CD4-positive, alpha-beta memory T cell (primary cell): ENCODE data around the gene PALM2AKAP2. TPM values are rescaled to one million over a fixed set of nuclear protein-coding genes. Genes with fewer than 3 reads are reported as not detected.

Experiments
- CTCF ChIA-PET: fragments of 350-600 bp; sonication (Branson Sonifier 250); formaldehyde crosslinking; loops from one replicate; lab custom pipeline; 2021; ENCODE audit warnings: inconsistent platforms; ENCODE audit not compliant: partially characterized antibody; lab: Charles Lee
- POLR2A ChIA-PET: fragments of 350-600 bp; sonication (Branson Sonifier 250); formaldehyde crosslinking; loops from one replicate; lab custom pipeline; 2021; ENCODE audit not compliant: partially characterized antibody; lab: Charles Lee
- DNase-seq, 5 donors: peaks; one replicate each; pipeline versions ENCODE4 v3.0.0 to v3.0.0-alpha.2; 2020 to 2022; ENCODE audit warnings: mixed read lengths in 1 of 5
- H3K27ac ChIP-seq: one replicate; pipeline ENCODE4 v1.7.0; 2013; ENCODE audit warnings: low read depth, low read length
- H3K27me3 ChIP-seq: 2 replicates; pipeline ENCODE4 v1.7.0; 2013; ENCODE audit warnings: mild to moderate bottlenecking, low read length, moderate library complexity; ENCODE audit not compliant: insufficient read depth
- H3K36me3 ChIP-seq: 2 replicates; pipeline ENCODE4 v1.7.0; 2013; ENCODE audit warnings: mild to moderate bottlenecking, low read length, moderate library complexity; ENCODE audit not compliant: insufficient read depth
- H3K4me1 ChIP-seq: 2 replicates; pipeline ENCODE4 v1.7.0; 2013; ENCODE audit warnings: mild to moderate bottlenecking, low read length, moderate library complexity; ENCODE audit not compliant: insufficient read depth
- H3K4me3 ChIP-seq, 2 donors: one replicate each; pipeline ENCODE4 v1.7.0; 2013; ENCODE audit warnings: low read length in 2 of 2, mild to moderate bottlenecking in 1 of 2
- H3K9me3 ChIP-seq, 2 donors: one replicate each; pipeline ENCODE4 v1.7.0; 2013; ENCODE audit warnings: low read length in 2 of 2, control low read depth in 1 of 2; ENCODE audit not compliant: control insufficient read depth in 1 of 2
- H3K27ac Mint-ChIP-seq, 7 donors: one replicate each; pipeline ENCODE4 v1.8.0; 2020 to 2021; ENCODE audit warnings: mixed read lengths in 7 of 7, mild to moderate bottlenecking in 6 of 7, inconsistent platforms in 3 of 7, moderate library complexity in 3 of 7
- H3K27me3 Mint-ChIP-seq, 2 donors: one replicate each; pipeline ENCODE4 v1.8.0; 2020 to 2021; ENCODE audit warnings: mixed read lengths in 2 of 2
- H3K36me3 Mint-ChIP-seq, 2 donors: one replicate each; pipeline ENCODE4 v1.8.0; 2020 to 2021; ENCODE audit warnings: mixed read lengths in 2 of 2, inconsistent platforms in 1 of 2, mild to moderate bottlenecking in 1 of 2
- H3K4me1 Mint-ChIP-seq, 4 donors: one replicate each; pipeline ENCODE4 v1.8.0; 2020 to 2021; ENCODE audit warnings: mixed read lengths in 4 of 4, mild to moderate bottlenecking in 1 of 4
- H3K4me3 Mint-ChIP-seq, 8 donors: one replicate each; pipeline ENCODE4 v1.8.0; 2020 to 2021; ENCODE audit warnings: mixed read lengths in 8 of 8, mild to moderate bottlenecking in 7 of 8, moderate library complexity in 6 of 8, inconsistent platforms in 3 of 8
- H3K9me3 Mint-ChIP-seq, 8 donors: one replicate each; pipeline ENCODE4 v1.8.0; 2020 to 2021; ENCODE audit warnings: mixed read lengths in 8 of 8, mild to moderate bottlenecking in 5 of 8, inconsistent platforms in 3 of 8, moderate library complexity in 1 of 8
- intact Hi-C: fragments of 100-400 bp; cut with micrococcal nuclease; formaldehyde crosslinking; loops from one replicate; pipeline ENCODE4 v1.15.1; 2023
- polyA plus RNA-seq, 2 donors: library from polyadenylated mRNA; unstranded; fragments of 300-500 nt; fragmentation: Illumina TruSeq; gene quantifications; one replicate each; pipeline ENCODE4 v1.2.3, GENCODE V29; 2021
- total RNA-seq, 2 experiments: library from RNA; stranded (reverse); gene quantifications; one replicate each; pipeline ENCODE4 v1.2.3, GENCODE V29; 2021

Gene PALM2AKAP2
- total and polyA plus RNA-seq, 4 experiments from 2014 or later: not detected

DNA sequence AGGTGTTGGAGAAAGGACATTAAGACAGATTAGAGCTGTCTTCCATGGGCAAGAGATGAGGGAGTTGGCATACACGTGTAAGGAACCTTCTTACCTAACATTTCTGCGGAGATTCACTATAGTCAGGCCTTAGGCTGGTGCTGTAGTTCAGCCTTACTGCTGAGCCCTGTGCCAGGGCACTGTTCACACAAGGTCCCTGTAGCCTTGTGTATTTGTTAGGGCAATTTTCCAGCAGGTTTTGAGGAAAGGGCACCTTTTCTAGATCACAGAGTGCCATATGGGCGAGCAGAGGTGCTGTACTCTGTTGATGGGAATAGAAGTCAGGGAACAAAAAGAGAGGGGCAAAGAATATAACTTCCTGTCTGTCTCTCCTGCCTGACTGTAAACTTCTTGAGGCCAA is 15.6 kb downstream of the PALM2AKAP2 start:
- POLR2A ChIA-PET: no interaction called here
- H3K9me3 Mint-ChIP-seq: peaks cover 0 to 2% (median 0%) of the 10 kb centered on the region in 8 donors
- Histone ChIP-seq H3K27me3 (no peaks in the 10 kb centered on the region), H3K9me3 (no peaks in the 10 kb centered on the region), H3K4me1 (no peaks in the 10 kb centered on the region), H3K27ac (no peak overlapping the region), H3K4me3 (no peak overlapping the region), H3K36me3 (no peaks in the 10 kb centered on the region)
- H3K4me3 Mint-ChIP-seq: no peak overlapping the region
- no peak overlapping the region for H3K27ac Mint-ChIP-seq
- intact Hi-C loops: no loop called here
- no peaks in the 10 kb centered on the region for H3K36me3 Mint-ChIP-seq
- DNase-seq: no peak
- no peaks in the 10 kb centered on the region for H3K4me1 Mint-ChIP-seq
- H3K27me3 Mint-ChIP-seq: peaks cover 2 to 5% of the 10 kb centered on the region in 2 donors
- CTCF ChIA-PET: no interaction called here

DNA sequence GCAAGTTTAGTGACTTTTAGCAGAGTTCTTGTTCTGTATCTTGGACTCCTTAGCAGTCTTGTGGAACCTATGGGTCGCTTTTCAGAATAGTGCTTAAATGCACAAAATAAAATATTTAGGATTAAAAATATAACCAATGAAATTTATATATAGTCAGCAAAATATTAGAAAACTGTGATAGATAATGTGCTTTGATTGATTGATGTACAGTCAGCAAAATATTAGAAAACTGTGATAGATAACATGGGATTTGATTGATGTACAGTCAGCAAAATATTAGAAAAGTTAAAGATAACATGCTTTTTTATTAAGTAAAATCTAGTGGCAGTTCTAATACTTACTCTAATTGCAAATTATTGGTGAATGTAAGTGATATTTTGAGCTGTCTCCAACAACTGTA is 16.1 kb downstream of the PALM2AKAP2 start:
- POLR2A ChIA-PET: no interaction called here
- Mint-ChIP-seq H3K36me3 (no peaks in the 10 kb centered on the region), H3K9me3 (peaks cover 0 to 2% (median 0%) of the 10 kb centered on the region in 8 donors), H3K27me3 (peaks cover 2 to 5% of the 10 kb centered on the region in 2 donors), H3K27ac (no peak overlapping the region), H3K4me1 (no peaks in the 10 kb centered on the region), H3K4me3 (no peak overlapping the region)
- no peak for DNase-seq
- Histone ChIP-seq H3K9me3 (no peaks in the 10 kb centered on the region), H3K27ac (no peak overlapping the region), H3K4me3 (no peak overlapping the region), H3K36me3 (no peaks in the 10 kb centered on the region), H3K27me3 (no peaks in the 10 kb centered on the region), H3K4me1 (no peaks in the 10 kb centered on the region)
- intact Hi-C loops: no loop called here
- CTCF ChIA-PET: no interaction called here

DNA sequence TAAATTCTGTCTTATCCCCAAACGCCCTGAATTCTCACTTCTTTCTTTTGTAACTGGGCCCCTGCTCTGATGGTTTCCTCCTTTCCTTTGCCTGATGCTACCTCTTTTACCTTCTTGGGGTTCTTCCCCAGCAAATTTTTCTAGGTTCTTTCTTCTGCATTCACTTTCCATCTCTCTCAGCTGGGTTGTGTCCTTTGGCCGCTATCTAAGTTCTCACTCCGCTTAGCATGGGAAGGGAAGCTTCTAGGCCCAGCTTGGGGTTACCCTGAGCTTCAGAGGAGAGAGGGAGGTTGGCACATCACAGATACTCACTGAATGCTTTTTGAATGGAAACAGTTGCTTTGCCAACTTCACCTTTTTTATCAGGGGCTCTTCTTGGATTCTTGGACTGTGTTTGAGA is 17.0 kb downstream of the PALM2AKAP2 start:
- H3K36me3 Mint-ChIP-seq: no peaks in the 10 kb centered on the region
- H3K9me3 Mint-ChIP-seq: peaks cover 0 to 2% (median 0%) of the 10 kb centered on the region in 8 donors
- intact Hi-C loops: no loop called here
- peaks cover 2 to 5% of the 10 kb centered on the region in 2 donors for H3K27me3 Mint-ChIP-seq
- DNase-seq: no peak
- no peaks in the 10 kb centered on the region for H3K4me1 Mint-ChIP-seq
- Histone ChIP-seq H3K27me3 (no peaks in the 10 kb centered on the region), H3K27ac (no peak overlapping the region), H3K4me3 (no peak overlapping the region), H3K36me3 (no peaks in the 10 kb centered on the region), H3K9me3 (no peaks in the 10 kb centered on the region), H3K4me1 (no peaks in the 10 kb centered on the region)
- H3K27ac Mint-ChIP-seq: no peak overlapping the region
- no peak overlapping the region for H3K4me3 Mint-ChIP-seq
- ChIA-PET POLR2A (no interaction called here), CTCF (no interaction called here)

DNA sequence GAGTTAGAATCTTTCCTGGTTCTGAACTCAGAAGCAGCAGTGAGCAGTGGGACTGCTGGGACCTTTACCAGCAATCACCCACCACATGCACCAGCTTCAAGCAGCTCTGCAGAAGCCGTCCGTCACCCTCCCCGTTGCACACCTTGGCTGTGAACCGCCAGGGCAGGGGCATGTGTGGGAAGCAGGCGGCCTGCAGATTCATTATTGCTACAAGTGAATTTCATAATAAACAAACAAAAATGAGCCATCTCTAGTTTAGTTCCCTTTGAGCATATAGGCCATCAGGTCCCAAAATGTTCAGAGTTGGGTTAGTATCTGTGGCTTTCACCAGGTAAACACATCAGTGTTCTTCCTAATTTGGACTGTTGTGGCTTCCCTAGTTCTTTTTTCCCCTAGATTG is 17.5 kb downstream of the PALM2AKAP2 start:
- H3K4me3 ChIP-seq: no peak overlapping the region
- peaks cover 0 to 2% (median 0%) of the 10 kb centered on the region in 8 donors for H3K9me3 Mint-ChIP-seq
- H3K36me3 Mint-ChIP-seq: no peaks in the 10 kb centered on the region
- CTCF ChIA-PET: no interaction called here
- no peaks in the 10 kb centered on the region for H3K36me3 ChIP-seq
- H3K27me3 Mint-ChIP-seq: peaks cover 2 to 5% of the 10 kb centered on the region in 2 donors
- no peaks in the 10 kb centered on the region for H3K27me3 ChIP-seq
- no peaks in the 10 kb centered on the region for H3K9me3 ChIP-seq
- H3K4me3 Mint-ChIP-seq: no peak overlapping the region
- intact Hi-C loops: no loop called here
- H3K4me1 ChIP-seq: no peaks in the 10 kb centered on the region
- DNase-seq: no peak
- no peaks in the 10 kb centered on the region for H3K4me1 Mint-ChIP-seq
- H3K27ac Mint-ChIP-seq: no peak overlapping the region
- POLR2A ChIA-PET: no interaction called here
- no peak overlapping the region for H3K27ac ChIP-seq

DNA sequence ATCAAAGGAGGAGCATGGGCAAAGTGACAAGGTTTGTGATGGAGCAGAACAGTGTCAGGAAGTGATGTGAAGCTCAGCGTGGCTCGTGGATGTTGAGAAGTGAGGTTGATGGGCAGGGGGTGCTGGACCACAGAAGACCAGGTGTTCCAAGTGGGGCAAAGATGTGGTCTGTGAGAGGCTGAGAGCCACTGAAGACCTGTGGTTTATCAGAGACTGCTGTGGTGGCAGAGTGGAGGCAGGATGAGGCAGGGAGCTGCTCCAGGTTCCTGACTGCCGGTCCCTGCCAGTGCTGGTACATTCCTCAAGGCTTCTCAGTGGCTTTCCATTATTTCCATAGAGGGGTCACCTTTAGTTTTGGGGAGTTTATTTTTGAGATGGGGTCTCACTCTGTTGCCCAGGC is 19.1 kb downstream of the PALM2AKAP2 start:
- H3K27ac ChIP-seq: no peak overlapping the region
- H3K36me3 ChIP-seq: no peaks in the 10 kb centered on the region
- peaks cover 0 to 2% (median 0%) of the 10 kb centered on the region in 8 donors for H3K9me3 Mint-ChIP-seq
- H3K4me1 ChIP-seq: no peaks in the 10 kb centered on the region
- no peaks in the 10 kb centered on the region for H3K27me3 ChIP-seq
- ChIA-PET CTCF (interaction anchor here (1.1 kb wide), 1 partner anchor 18 kb away, joined by 3 read pairs; no protein-coding TSS in a partner anchor), POLR2A (no interaction called here)
- no peak overlapping the region for H3K4me3 ChIP-seq
- no peak overlapping the region for H3K27ac Mint-ChIP-seq
- H3K27me3 Mint-ChIP-seq: peaks cover 0 to 2% of the 10 kb centered on the region in 2 donors
- intact Hi-C loops: no loop called here
- no peak overlapping the region for H3K4me3 Mint-ChIP-seq
- no peaks in the 10 kb centered on the region for H3K4me1 Mint-ChIP-seq
- H3K9me3 ChIP-seq: no peaks in the 10 kb centered on the region
- no peak for DNase-seq
- H3K36me3 Mint-ChIP-seq: no peaks in the 10 kb centered on the region

DNA sequence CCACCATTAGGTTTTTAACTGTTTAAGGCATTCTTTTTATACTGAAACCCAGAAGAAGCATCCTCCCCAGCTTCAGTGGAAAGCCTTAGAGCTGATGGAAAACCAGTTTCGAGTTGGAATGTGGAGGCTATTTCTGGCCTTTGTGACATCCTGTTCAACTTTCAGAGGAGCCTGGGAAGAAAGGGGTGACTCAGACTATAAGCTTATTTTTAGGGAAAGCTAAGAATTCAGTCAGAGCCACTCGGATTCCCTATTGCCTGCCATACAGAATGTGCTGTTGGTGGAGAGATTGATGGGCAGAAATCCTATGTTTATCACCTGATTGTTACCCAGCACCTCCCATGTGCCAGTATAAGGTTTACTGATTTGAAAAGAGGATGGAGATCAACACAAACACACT is 19.8 kb downstream of the PALM2AKAP2 start:
- Histone ChIP-seq H3K36me3 (no peaks in the 10 kb centered on the region), H3K27me3 (no peaks in the 10 kb centered on the region), H3K4me1 (no peaks in the 10 kb centered on the region), H3K9me3 (no peaks in the 10 kb centered on the region), H3K4me3 (no peak overlapping the region), H3K27ac (no peak overlapping the region)
- DNase-seq: no peak
- Mint-ChIP-seq H3K27me3 (peaks cover 0 to 2% of the 10 kb centered on the region in 2 donors), H3K4me1 (no peaks in the 10 kb centered on the region), H3K4me3 (no peak overlapping the region), H3K36me3 (no peaks in the 10 kb centered on the region), H3K27ac (no peak overlapping the region), H3K9me3 (peaks cover 0 to 2% (median 0%) of the 10 kb centered on the region in 8 donors)
- CTCF ChIA-PET: interaction anchor here (1.1 kb wide), 1 partner anchor 18 kb away, joined by 3 read pairs; no protein-coding TSS in a partner anchor
- POLR2A ChIA-PET: no interaction called here
- intact Hi-C loops: no loop called here

DNA sequence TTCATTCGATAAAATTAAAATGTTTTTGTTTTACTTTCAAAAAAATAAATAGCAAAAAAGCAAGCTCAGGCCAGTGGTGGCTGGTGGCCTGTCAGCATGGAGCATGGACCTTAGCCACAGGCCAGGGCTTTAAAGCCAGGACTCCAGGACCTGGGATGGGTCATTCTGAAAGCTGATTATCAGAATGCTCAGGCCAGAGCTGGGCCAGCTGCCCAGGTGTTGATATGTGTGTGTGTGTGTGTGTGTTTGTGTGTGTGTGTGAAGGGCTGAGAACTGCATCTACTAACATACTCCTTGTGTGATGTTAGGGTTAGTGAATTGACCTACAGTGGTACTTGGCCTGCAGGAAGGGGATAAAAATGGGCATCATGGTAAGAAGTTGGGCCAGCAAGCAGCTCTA is 21.5 kb downstream of the PALM2AKAP2 start:
- CTCF ChIA-PET: no interaction called here
- H3K9me3 ChIP-seq: no peaks in the 10 kb centered on the region
- intact Hi-C loops: no loop called here

DNA sequence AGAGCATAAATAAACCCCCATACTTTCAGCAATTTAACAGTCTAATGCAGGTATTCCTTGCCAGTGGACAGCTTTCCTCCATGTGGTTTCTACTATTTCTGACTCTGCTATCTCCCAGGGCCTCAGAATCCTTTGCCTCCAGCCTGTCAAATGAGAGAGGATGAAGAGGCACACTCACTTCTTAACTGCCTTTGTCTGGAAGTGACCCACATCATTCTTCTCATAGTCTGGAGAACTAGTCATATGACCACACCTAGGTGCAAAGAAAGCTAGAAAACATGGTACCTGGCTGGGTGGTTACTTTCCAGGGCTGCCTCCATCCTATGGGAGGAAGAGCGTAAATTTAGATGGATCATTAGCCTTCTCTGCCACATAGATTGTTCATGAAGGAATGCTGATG is 22.5 kb downstream of the PALM2AKAP2 start:
- no peaks in the 10 kb centered on the region for H3K27me3 ChIP-seq
- Mint-ChIP-seq H3K4me1 (no peaks in the 10 kb centered on the region), H3K36me3 (no peaks in the 10 kb centered on the region), H3K27ac (no peak overlapping the region), H3K4me3 (no peak overlapping the region), H3K27me3 (peaks cover 2% of the 10 kb centered on the region in 2 donors), H3K9me3 (peaks cover 0 to 8% (median 1%) of the 10 kb centered on the region in 8 donors)
- ChIA-PET CTCF (no interaction called here), POLR2A (no interaction called here)
- intact Hi-C loops: no loop called here
- no peak overlapping the region for H3K4me3 ChIP-seq
- H3K36me3 ChIP-seq: no peaks in the 10 kb centered on the region
- DNase-seq: no peak
- H3K4me1 ChIP-seq: no peaks in the 10 kb centered on the region
- H3K27ac ChIP-seq: no peak overlapping the region
- no peaks in the 10 kb centered on the region for H3K9me3 ChIP-seq

More for the DNA sequence above, 21.5 kb downstream of the PALM2AKAP2 start:
- no peaks in the 10 kb centered on the region for H3K4me1 Mint-ChIP-seq
- H3K27ac Mint-ChIP-seq: no peak overlapping the region
- no peaks in the 10 kb centered on the region for H3K27me3 ChIP-seq
- peaks cover under 1 to 2% of the 10 kb centered on the region in 2 donors for H3K27me3 Mint-ChIP-seq
- no peaks in the 10 kb centered on the region for H3K36me3 Mint-ChIP-seq
- H3K4me3 ChIP-seq: no peak overlapping the region
- H3K9me3 Mint-ChIP-seq: peaks cover 0 to 2% (median 0%) of the 10 kb centered on the region in 8 donors
- POLR2A ChIA-PET: no interaction called here
- H3K4me3 Mint-ChIP-seq: no peak overlapping the region
- H3K36me3 ChIP-seq: no peaks in the 10 kb centered on the region
- H3K4me1 ChIP-seq: no peaks in the 10 kb centered on the region
- DNase-seq: no peak
- no peak overlapping the region for H3K27ac ChIP-seq
